Testis (tissue), 2 donors: Measurements from ENCODE around the gene CFAP70.
"Not testable (repeated sequence)": the region's sequence is repeated elsewhere in the genome, so short reads cannot be mapped to it uniquely, and the experiment has no call there.

Source experiments
- POLR2A ChIP-seq: fragments of 450-650 bp; IDR thresholded peaks from one replicate; pipeline ENCODE4 v1.6.1; 2017; ENCODE audit warnings: antibody characterized with exemption, mild to moderate bottlenecking, moderate library complexity
- TF ChIP-seq, protein P1 (sequence below), 3 experiments: fragments of 450-650 bp in 2 of 3; fragments of 200-600 bp in 1 of 3; sonication (generic) in 1 of 3; IDR thresholded peaks; one replicate each; pipeline ENCODE4 v1.5.1; 2016 to 2019; ENCODE audit warnings: antibody characterized with exemption in 3 of 3, mild to moderate bottlenecking in 2 of 3, moderate library complexity in 1 of 3

GRCh38 chr10:73394325-73394724 lies 35.7 kb upstream of the CFAP70 start:
- TF ChIP-seq, protein P1, sequence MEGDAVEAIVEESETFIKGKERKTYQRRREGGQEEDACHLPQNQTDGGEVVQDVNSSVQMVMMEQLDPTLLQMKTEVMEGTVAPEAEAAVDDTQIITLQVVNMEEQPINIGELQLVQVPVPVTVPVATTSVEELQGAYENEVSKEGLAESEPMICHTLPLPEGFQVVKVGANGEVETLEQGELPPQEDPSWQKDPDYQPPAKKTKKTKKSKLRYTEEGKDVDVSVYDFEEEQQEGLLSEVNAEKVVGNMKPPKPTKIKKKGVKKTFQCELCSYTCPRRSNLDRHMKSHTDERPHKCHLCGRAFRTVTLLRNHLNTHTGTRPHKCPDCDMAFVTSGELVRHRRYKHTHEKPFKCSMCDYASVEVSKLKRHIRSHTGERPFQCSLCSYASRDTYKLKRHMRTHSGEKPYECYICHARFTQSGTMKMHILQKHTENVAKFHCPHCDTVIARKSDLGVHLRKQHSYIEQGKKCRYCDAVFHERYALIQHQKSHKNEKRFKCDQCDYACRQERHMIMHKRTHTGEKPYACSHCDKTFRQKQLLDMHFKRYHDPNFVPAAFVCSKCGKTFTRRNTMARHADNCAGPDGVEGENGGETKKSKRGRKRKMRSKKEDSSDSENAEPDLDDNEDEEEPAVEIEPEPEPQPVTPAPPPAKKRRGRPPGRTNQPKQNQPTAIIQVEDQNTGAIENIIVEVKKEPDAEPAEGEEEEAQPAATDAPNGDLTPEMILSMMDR (IDR thresholded peaks at IDR 0.05): not testable (repeated sequence)
- TF ChIP-seq POLR2A: not testable (repeated sequence)
